ENCODE results near the gene RASL10B. TPM values are rescaled to one million over a fixed set of nuclear protein-coding genes. Genes with fewer than 3 reads are reported as not detected.

Gene RASL10B
- total RNA-seq, 2 donors from 2014 or later, result 39.2 to 61.9 TPM

- no peaks in the 10 kb centered on the region for H3K27me3 ChIP-seq
- no peak overlapping the region for H3K4me3 ChIP-seq
- DNase-seq (ENCODE audit: low spot score), result no peak
- H3K27ac ChIP-seq, result no peak overlapping the region
- peaks cover 5% of the 10 kb centered on the region for H3K36me3 ChIP-seq
- TF ChIP-seq CTCF (IDR thresholded peaks at IDR 0.05), result no peak
- H3K9me3 ChIP-seq, result no peaks in the 10 kb centered on the region
- H3K4me1 ChIP-seq, result peaks cover 0 to 24% of the 10 kb centered on the region in 2 donors
These were observed 26.2 kb upstream of the RASL10B start for GRCh38 chr17:35705230-35705629.

GRCh38 chr17:35705705-35706104, 25.7 kb upstream of the RASL10B start:
- no peak for TF ChIP-seq CTCF (IDR thresholded peaks at IDR 0.05)
- Histone ChIP-seq H3K4me3 (no peak overlapping the region), H3K4me1 (peaks cover 0 to 25% of the 10 kb centered on the region in 2 donors), H3K27ac (no peak overlapping the region), H3K27me3 (no peaks in the 10 kb centered on the region), H3K36me3 (peaks cover 10% of the 10 kb centered on the region), H3K9me3 (no peaks in the 10 kb centered on the region)
- no peak for DNase-seq (ENCODE audit: low spot score)

- Histone ChIP-seq H3K27me3 (no peaks in the 10 kb centered on the region), H3K4me3 (no peak overlapping the region), H3K9me3 (no peaks in the 10 kb centered on the region), H3K27ac (no peak overlapping the region), H3K36me3 (peaks cover 13% of the 10 kb centered on the region), H3K4me1 (peaks cover 0 to 38% of the 10 kb centered on the region in 2 donors)
- no peak for DNase-seq (ENCODE audit: low spot score)
- TF ChIP-seq CTCF (IDR thresholded peaks at IDR 0.05), result no peak
These were observed 23.3 kb upstream of the RASL10B start for GRCh38 chr17:35708149-35708548.

- DNase-seq (ENCODE audit: low spot score), result no peak
- no peak overlapping the region for H3K4me3 ChIP-seq
- no peak for TF ChIP-seq CTCF (IDR thresholded peaks at IDR 0.05)
- H3K27me3 ChIP-seq, result no peaks in the 10 kb centered on the region
- no peak overlapping the region for H3K27ac ChIP-seq
- H3K4me1 ChIP-seq, result peaks cover 0 to 46% of the 10 kb centered on the region in 2 donors
- peaks cover 13% of the 10 kb centered on the region for H3K36me3 ChIP-seq
- no peaks in the 10 kb centered on the region for H3K9me3 ChIP-seq
These were observed 22.5 kb upstream of the RASL10B start for GRCh38 chr17:35708951-35709350.

- Histone ChIP-seq H3K27me3 (no peaks in the 10 kb centered on the region), H3K36me3 (peaks cover 13% of the 10 kb centered on the region), H3K4me3 (no peak overlapping the region), H3K9me3 (no peaks in the 10 kb centered on the region), H3K4me1 (peaks cover 0 to 55% of the 10 kb centered on the region in 2 donors), H3K27ac (no peak overlapping the region)
- DNase-seq (ENCODE audit: low spot score), result no peak
- TF ChIP-seq CTCF (IDR thresholded peaks at IDR 0.05), result no peak
These were observed 21.6 kb upstream of the RASL10B start for GRCh38 chr17:35709874-35710273.

- peaks cover 13% of the 10 kb centered on the region for H3K36me3 ChIP-seq
- H3K9me3 ChIP-seq, result no peaks in the 10 kb centered on the region
- no peak overlapping the region for H3K4me3 ChIP-seq
- no peak for DNase-seq (ENCODE audit: low spot score)
- H3K27me3 ChIP-seq, result no peaks in the 10 kb centered on the region
- H3K4me1 ChIP-seq, result peaks cover 0 to 66% of the 10 kb centered on the region in 2 donors
- H3K27ac ChIP-seq, result no peak overlapping the region
- no peak for TF ChIP-seq CTCF (IDR thresholded peaks at IDR 0.05)
These were observed 20.5 kb upstream of the RASL10B start for GRCh38 chr17:35710950-35711349.

Data from right atrium auricular region (tissue), 2 donors.